ENCODE results near the gene PPP4R3B. TPM values are rescaled to one million over a fixed set of nuclear protein-coding genes. Genes with fewer than 3 reads are reported as not detected.

PPP4R3B gene
- total and polyA plus RNA-seq, 2 of the 8 experiments (the other 6 are each of a cell fraction or from before 2014, with no cell fraction given): 8.5 to 39.1 TPM

DNA sequence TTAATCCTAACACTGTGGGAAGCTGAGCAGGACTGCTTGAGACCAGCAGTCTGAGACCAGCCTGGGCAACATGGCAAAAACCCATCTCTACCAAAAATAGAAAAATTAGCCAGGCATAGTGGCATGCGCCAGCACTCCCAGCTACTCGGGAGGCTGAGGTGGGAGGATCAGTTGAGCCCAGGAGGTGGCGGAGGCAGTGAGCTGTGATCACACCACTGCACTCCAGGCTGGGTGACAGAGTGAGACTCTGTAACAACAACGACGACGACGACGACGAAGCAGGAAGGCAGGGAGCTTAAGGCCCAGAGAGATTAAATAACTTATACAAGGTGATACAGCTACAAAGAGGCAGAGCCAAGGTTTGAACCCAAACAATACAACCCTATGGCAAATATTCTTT, 60.6 kb downstream of the PPP4R3B start:
- no peak overlapping the region for H3K4me3 ChIP-seq (ENCODE audit: extremely low read depth in 1 of 4, insufficient read depth in 2 of 4, low read depth in 3 of 4, low read length in 4 of 4)
- H2BK15ac ChIP-seq (ENCODE audit: low read length): no peak overlapping the region
- DNase-seq (ENCODE audit: low read depth in 1 of 2, low spot score in 2 of 2) (no peak), FAIRE-seq (no peak)
- H2AFZ ChIP-seq (ENCODE audit: low read length): no peak overlapping the region
- no peak overlapping the region for H3K18ac ChIP-seq (ENCODE audit: extremely low read depth, low read length)
- no peak overlapping the region for H4K5ac ChIP-seq (ENCODE audit: insufficient read length, low read depth, low read length)
- no peaks in the 10 kb centered on the region for H3K79me2 ChIP-seq (ENCODE audit: control insufficient read depth in 1 of 2, insufficient read depth in 2 of 2, low read length in 2 of 2)
- H3K27ac ChIP-seq (ENCODE audit: low read depth, low read length): no peak overlapping the region
- H3K4ac ChIP-seq (replicated peaks; ENCODE audit: insufficient read length, low read depth, low read length): no peak overlapping the region
- H3K14ac ChIP-seq (ENCODE audit: insufficient read length): no peak overlapping the region
- H3K79me1 ChIP-seq (ENCODE audit: low read depth, low read length): no peaks in the 10 kb centered on the region
- peaks cover 3 to 6% of the 10 kb centered on the region in 2 experiments; a peak in 3 of 4 replicates for H3K9me3 ChIP-seq (ENCODE audit: insufficient read depth in 2 of 2, low read depth in 1 of 2, low read length in 1 of 2)
- H2AK5ac ChIP-seq (ENCODE audit: low read depth, low read length): no peak overlapping the region
- H3K9ac ChIP-seq (replicated peaks in 1 of 4; ENCODE audit: extremely low read depth in 1 of 4, low read depth in 3 of 4, low read length in 3 of 4): no peak overlapping the region
- no peak overlapping the region for H2BK12ac ChIP-seq (ENCODE audit: low read depth, low read length)
- no peak overlapping the region for H2BK5ac ChIP-seq (ENCODE audit: low read depth, low read length)
- H3K23me2 ChIP-seq (ENCODE audit: low read depth, low read length): no peaks in the 10 kb centered on the region
- no peaks in the 10 kb centered on the region for H3K4me1 ChIP-seq (replicated peaks in 1 of 4; ENCODE audit: control insufficient read depth in 3 of 4, insufficient read depth in 4 of 4, low read length in 3 of 4)
- H4K20me1 ChIP-seq (replicated peaks in 1 of 2; ENCODE audit: control insufficient read depth in 1 of 2, insufficient read depth in 2 of 2, low read length in 2 of 2): no peaks in the 10 kb centered on the region
- no peak overlapping the region for H2BK120ac ChIP-seq (replicated peaks; ENCODE audit: low read depth, low read length)
- no peak overlapping the region for H3K56ac ChIP-seq (replicated peaks; ENCODE audit: insufficient read length, low read depth, low read length)
- 96% methylated on average over 9 of the region's 9 CpGs; no CpG with 5 or more reads in 1 of the 2 experiments for WGBS, 2 experiments (ENCODE audit: extremely low coverage in 1 of 2, insufficient coverage in 1 of 2, insufficient read length in 1 of 2, insufficient replicate concordance in 2 of 2, low coverage in 1 of 2, low lambda C conversion rate in 2 of 2, missing lambda C conversion rate in 1 of 2)
- ChIA-PET CTCF (ENCODE audit: partially characterized antibody) (interaction anchor here (0.5 to 1.2 kb wide), 3 partner anchors 12 to 74 kb away, joined by 3 to 4 read pairs (median 3); no protein-coding TSS in a partner anchor), POLR2A (ENCODE audit: partially characterized antibody) (no interaction called here)
- no peak overlapping the region for H4K8ac ChIP-seq (ENCODE audit: extremely low read depth, insufficient read depth, low read length)
- peaks cover 3 to 28% (median 17%) of the 10 kb centered on the region in 4 experiments for H3K36me3 ChIP-seq (ENCODE audit: control insufficient read depth in 2 of 4, insufficient read depth in 4 of 4, low read length in 3 of 4)
- no peak overlapping the region for H4K91ac ChIP-seq (replicated peaks; ENCODE audit: insufficient read length, low read length)
- no peak overlapping the region for H3K23ac ChIP-seq (ENCODE audit: insufficient read length)
- no peak overlapping the region for H3K4me2 ChIP-seq (ENCODE audit: insufficient read depth in 1 of 2, low read depth in 2 of 2, low read length in 2 of 2)
- no peak overlapping the region for H2BK20ac ChIP-seq (ENCODE audit: low read length)
- H3K27me3 ChIP-seq (replicated peaks in 1 of 4; ENCODE audit: control insufficient read depth in 3 of 4, extremely low read depth in 1 of 4, insufficient read depth in 3 of 4, low read length in 3 of 4): no peaks in the 10 kb centered on the region
- TF ChIP-seq KDM1A (IDR thresholded peaks at IDR 0.05; ENCODE audit: borderline replicate concordance, low read length) (no peak), POLR2AphosphoS5 (IDR thresholded peaks at IDR 0.05; ENCODE audit: low read depth, low read length) (no peak)
